H1 (cell line): ENCODE results near the gene TMEM245. TPM values are rescaled to one million over a fixed set of nuclear protein-coding genes. Genes with fewer than 3 reads are reported as not detected.

Experiments used
- EP300 ChIP-seq, 2 experiments: IDR thresholded peaks; 1 replicate in 1 of 2; 2 replicates in 1 of 2; pipeline ENCODE4 v1.6.1; 2011 to 2012; ENCODE audit warnings: low read depth in 2 of 2, low read length in 2 of 2, mild to moderate bottlenecking in 2 of 2, borderline replicate concordance in 1 of 2, inconsistent platforms in 1 of 2, moderate library complexity in 1 of 2
- EZH2 ChIP-seq: fragments of 200-600 bp; sonication (generic); IDR thresholded peaks from 2 replicates; pipeline ENCODE4 v1.7.1; 2012; ENCODE audit warnings: low read depth, mild to moderate bottlenecking, moderate library complexity, low read length, inconsistent platforms; ENCODE audit not compliant: severe bottlenecking
- MAFK ChIP-seq: IDR thresholded peaks from 2 replicates; pipeline ENCODE4 v1.6.1; 2012; ENCODE audit warnings: low read depth, mild to moderate bottlenecking, improper control_type of control experiment, low read length
- RAD21 ChIP-seq, 2 experiments: IDR thresholded peaks in 1 of 2; conservative IDR thresholded peaks in 1 of 2; 2 replicates each; pipeline ENCODE4 v1.6.1; 2011; ENCODE audit warnings: low read depth in 2 of 2, low read length in 2 of 2, improper control_type of control experiment in 1 of 2, inconsistent platforms in 1 of 2, mild to moderate bottlenecking in 1 of 2, moderate library complexity in 1 of 2
- RXRA ChIP-seq: IDR thresholded peaks from 2 replicates; pipeline ENCODE4 v1.6.1; 2011; ENCODE audit warnings: low read depth, mild to moderate bottlenecking, low read length, moderate library complexity; ENCODE audit not compliant: insufficient read depth
- polyA plus RNA-seq, 7 experiments: library from polyadenylated mRNA; depleted of rRNA in 3 of 7; stranded (reverse) in 5 of 7; unstranded in 2 of 7; fragments of >200 nt in 5 of 7; fragments of 200-250 nt in 2 of 7; gene quantifications; 1 replicate in 5 of 7; 2 replicates in 1 of 7; 4 replicates in 1 of 7; pipeline versions ENCODE4 v1.2.1 to v1.2.3, GENCODE V29; 2011 to 2013; ENCODE audit warnings: missing spikeins in 2 of 7, mixed read lengths in 2 of 7
- total RNA-seq: library from RNA; stranded (reverse); fragmentation: NEBNext Ultra II Directional; extraction: Animal tissue kit (Norgen Biotek cat#: 25700); gene quantifications from 2 replicates; pipeline ENCODE4 v1.2.1, GENCODE V29; 2021

TMEM245 gene
- total and polyA plus RNA-seq, 2 of the 8 experiments (the other 6 are each of a cell fraction or from before 2014, with no cell fraction given), result 44.3 to 45.8 TPM

- TF ChIP-seq RAD21 (IDR thresholded peaks at IDR 0.05 in 1 of 2, conservative IDR thresholded peaks at IDR 0.05 in 1 of 2; ENCODE audit: low read depth in 2 of 2, low read length in 2 of 2), result no peak
- no peak for TF ChIP-seq EZH2
- no peak for TF ChIP-seq RXRA
- no peak for TF ChIP-seq EP300 (IDR thresholded peaks at IDR 0.05; ENCODE audit: borderline replicate concordance in 1 of 2, low read depth in 2 of 2, low read length in 2 of 2)
- TF ChIP-seq MAFK, result no peak
Measured at GRCh38 chr9:109162677-109163076, 42.9 kb upstream of the TMEM245 start (continued).
